Measurements from ENCODE around the gene ZNF774. TPM values are rescaled to one million over a fixed set of nuclear protein-coding genes. Genes with fewer than 3 reads are reported as not detected.
A peak's percentile ranks its signal among the peaks of the same experiment; 100 is the strongest.
"Not testable (repeated sequence)": the region's sequence is repeated elsewhere in the genome, so short reads cannot be mapped to it uniquely, and the experiment has no call there.

Gene ZNF774
- total RNA-seq, 1 donor from 2014 or later, result 4.8 TPM

DNA sequence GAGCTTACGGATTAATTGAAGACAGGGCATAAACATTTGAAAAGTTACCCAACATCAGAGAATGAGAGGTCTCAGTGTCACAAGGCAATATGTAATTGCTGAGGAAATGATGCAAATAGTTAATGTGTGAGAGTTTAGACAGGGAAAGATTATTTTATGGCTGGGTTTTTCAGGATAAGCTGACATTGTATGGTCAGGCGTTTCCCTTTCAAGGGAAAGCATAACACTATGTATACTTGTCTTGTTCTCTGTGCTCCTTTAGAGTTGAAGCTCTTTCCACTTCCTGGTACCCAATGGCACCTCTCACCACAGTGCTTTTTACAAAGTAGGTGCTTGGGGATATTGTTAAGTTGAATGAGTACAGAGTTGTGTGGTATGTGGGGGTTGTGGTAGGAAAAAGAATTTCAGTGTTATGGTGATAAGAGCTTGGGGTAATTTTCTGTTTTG, 55.8 kb downstream of the ZNF774 start:
- no peak for DNase-seq (ENCODE audit: extremely low spot score, unreplicated experiment)
- TF ChIP-seq, protein P1, sequence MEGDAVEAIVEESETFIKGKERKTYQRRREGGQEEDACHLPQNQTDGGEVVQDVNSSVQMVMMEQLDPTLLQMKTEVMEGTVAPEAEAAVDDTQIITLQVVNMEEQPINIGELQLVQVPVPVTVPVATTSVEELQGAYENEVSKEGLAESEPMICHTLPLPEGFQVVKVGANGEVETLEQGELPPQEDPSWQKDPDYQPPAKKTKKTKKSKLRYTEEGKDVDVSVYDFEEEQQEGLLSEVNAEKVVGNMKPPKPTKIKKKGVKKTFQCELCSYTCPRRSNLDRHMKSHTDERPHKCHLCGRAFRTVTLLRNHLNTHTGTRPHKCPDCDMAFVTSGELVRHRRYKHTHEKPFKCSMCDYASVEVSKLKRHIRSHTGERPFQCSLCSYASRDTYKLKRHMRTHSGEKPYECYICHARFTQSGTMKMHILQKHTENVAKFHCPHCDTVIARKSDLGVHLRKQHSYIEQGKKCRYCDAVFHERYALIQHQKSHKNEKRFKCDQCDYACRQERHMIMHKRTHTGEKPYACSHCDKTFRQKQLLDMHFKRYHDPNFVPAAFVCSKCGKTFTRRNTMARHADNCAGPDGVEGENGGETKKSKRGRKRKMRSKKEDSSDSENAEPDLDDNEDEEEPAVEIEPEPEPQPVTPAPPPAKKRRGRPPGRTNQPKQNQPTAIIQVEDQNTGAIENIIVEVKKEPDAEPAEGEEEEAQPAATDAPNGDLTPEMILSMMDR (conservative IDR thresholded peaks at IDR 0.05), result no peak
- Mint-ChIP-seq H3K36me3 (peaks cover 16% of the 10 kb centered on the region), H3K9me3 (peaks cover 4% of the 10 kb centered on the region), H3K27ac (peak overlapping the region; percentile 10), H3K27me3 (no peaks in the 10 kb centered on the region), H3K4me3 (no peak overlapping the region), H3K4me1 (ENCODE audit: unreplicated experiment) (peaks cover 19% of the 10 kb centered on the region)

DNA sequence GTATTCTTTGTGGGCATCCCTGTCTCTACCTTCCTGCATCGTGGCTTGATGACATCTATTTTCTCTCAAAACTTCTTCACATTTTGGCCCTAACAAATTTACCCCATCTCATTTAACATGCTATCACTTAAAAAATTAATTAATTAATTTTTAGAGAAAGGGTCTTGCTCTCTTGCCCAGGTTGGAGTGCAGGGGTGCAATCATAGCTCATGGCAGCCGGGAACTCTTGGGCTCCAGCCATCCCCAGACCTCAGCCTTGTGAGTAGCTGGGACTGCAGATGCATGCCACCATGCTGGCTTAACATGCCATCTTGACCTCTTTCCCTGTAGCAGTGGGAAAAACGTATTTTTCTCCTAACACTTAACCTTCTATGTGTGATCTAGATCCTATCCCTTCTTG, 56.6 kb downstream of the ZNF774 start:
- Mint-ChIP-seq H3K4me1 (ENCODE audit: unreplicated experiment) (peaks cover 25% of the 10 kb centered on the region), H3K36me3 (peaks cover 16% of the 10 kb centered on the region), H3K27me3 (no peaks in the 10 kb centered on the region), H3K27ac (no peak overlapping the region), H3K9me3 (peaks cover 4% of the 10 kb centered on the region), H3K4me3 (no peak overlapping the region)
- TF ChIP-seq, protein P1 (conservative IDR thresholded peaks at IDR 0.05), result no peak
- no peak for DNase-seq (ENCODE audit: extremely low spot score, unreplicated experiment)

DNA sequence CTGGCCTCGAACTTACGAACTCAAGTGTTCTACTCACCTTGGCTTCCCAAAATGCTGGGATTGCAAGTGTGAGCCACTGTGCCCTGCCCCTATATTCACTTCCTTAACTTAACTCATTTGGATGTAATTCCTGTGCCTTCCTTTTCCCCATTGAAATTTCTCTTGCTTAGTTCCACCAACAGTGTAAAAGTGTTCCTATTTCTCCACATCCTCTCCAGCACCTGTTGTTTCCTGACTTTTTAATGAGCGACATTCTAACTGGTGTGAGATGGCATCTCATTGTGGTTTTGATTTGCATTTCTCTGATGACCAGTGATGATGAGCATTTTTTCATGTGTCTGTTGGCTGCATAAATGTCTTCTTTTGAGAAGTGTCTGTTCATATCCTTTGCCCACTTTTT, 57.5 kb downstream of the ZNF774 start:
- H3K27me3 Mint-ChIP-seq; H3K9me3 Mint-ChIP-seq; DNase-seq (ENCODE audit: extremely low spot score, unreplicated experiment); H3K27ac Mint-ChIP-seq; H3K4me3 Mint-ChIP-seq: not testable (repeated sequence)
- H3K4me1 Mint-ChIP-seq (ENCODE audit: unreplicated experiment), result peaks cover 28% of the 10 kb centered on the region
- peaks cover 16% of the 10 kb centered on the region for H3K36me3 Mint-ChIP-seq

DNA sequence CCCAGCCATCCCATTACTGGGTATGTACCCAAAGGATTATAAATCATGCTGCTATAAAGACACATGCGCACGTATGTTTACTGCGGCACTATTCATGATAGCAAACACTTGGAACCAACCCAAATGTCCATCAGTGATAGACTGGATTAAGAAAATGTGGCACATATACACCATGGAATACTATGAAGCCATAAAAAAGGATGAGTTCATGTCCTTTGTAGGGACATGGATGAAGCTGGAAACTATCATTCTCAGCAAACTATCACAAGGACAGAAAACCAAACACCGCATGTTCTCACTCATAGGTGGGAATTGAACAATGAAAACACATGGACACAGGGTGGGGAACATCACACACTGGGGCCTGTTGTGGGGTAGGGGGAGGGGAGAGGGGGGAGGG, 58.2 kb downstream of the ZNF774 start:
- H3K4me3 Mint-ChIP-seq; H3K27me3 Mint-ChIP-seq; DNase-seq (ENCODE audit: extremely low spot score, unreplicated experiment); H3K9me3 Mint-ChIP-seq; H3K27ac Mint-ChIP-seq: not testable (repeated sequence)
- H3K36me3 Mint-ChIP-seq, result peaks cover 16% of the 10 kb centered on the region
- peaks cover 25% of the 10 kb centered on the region for H3K4me1 Mint-ChIP-seq (ENCODE audit: unreplicated experiment)

DNA sequence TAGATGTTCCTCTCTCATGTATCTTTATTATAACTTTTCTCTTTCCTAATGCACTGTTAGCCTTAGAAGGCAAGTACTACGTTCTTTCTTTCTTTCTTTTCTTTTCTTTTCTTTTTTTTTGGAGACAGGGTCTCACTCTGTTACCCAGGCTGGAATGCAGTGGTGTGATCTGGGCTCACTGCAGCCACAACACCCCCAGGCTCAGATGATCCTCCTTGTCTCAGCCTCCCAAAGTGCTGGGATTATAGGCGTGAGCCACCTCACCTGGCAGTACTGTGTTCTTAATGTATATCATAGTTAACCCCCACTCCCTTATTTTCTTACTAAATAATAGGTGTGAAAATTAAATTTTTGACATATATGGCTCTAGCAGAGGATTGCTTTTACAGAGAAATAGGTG, 59.1 kb downstream of the ZNF774 start:
- no peak for DNase-seq (ENCODE audit: extremely low spot score, unreplicated experiment)
- Mint-ChIP-seq H3K9me3 (peaks cover 8% of the 10 kb centered on the region), H3K27me3 (no peaks in the 10 kb centered on the region), H3K4me1 (ENCODE audit: unreplicated experiment) (peaks cover 25% of the 10 kb centered on the region), H3K27ac (peak overlapping the region; percentile 99), H3K4me3 (no peak overlapping the region), H3K36me3 (peaks cover 16% of the 10 kb centered on the region)
- TF ChIP-seq, protein P1 (conservative IDR thresholded peaks at IDR 0.05), result no peak

Other genes starting within 250 kb of the ZNF774 start
- gene IDH2, start 249.8 kb upstream of the ZNF774 start, total RNA-seq (ENCODE audit: low replicate concordance), result 225 and 247 TPM in 2 replicates
- gene SEMA4B, start 151.0 kb upstream of the ZNF774 start, total RNA-seq (ENCODE audit: low replicate concordance), result 28.0 and 28.9 TPM in 2 replicates
- 31.6 and 36.8 TPM in 2 replicates for gene CIB1, start 118.3 kb upstream of the ZNF774 start, total RNA-seq (ENCODE audit: low replicate concordance)
- 6.1 and 9.6 TPM in 2 replicates for gene GDPGP1, start 118.1 kb upstream of the ZNF774 start, total RNA-seq (ENCODE audit: low replicate concordance)
- gene TTLL13, start 102.7 kb upstream of the ZNF774 start, total RNA-seq (ENCODE audit: low replicate concordance), result 0.58 TPM in 1 of 2 replicates, not detected in the other
- 79.2 and 103 TPM in 2 replicates for gene NGRN, start 86.6 kb upstream of the ZNF774 start, total RNA-seq (ENCODE audit: low replicate concordance)
- 80.4 and 131 TPM in 2 replicates for gene IQGAP1, start 36.0 kb downstream of the ZNF774 start, total RNA-seq (ENCODE audit: low replicate concordance)
- gene CRTC3, start 177.6 kb downstream of the ZNF774 start, total RNA-seq (ENCODE audit: low replicate concordance), result 26.2 and 31.4 TPM in 2 replicates

Data from type B pancreatic cell (in vitro differentiated cells).